Endothelial cell of umbilical vein (primary cell): ENCODE data around the gene POLR2H. TPM values are rescaled to one million over a fixed set of nuclear protein-coding genes. Genes with fewer than 3 reads are reported as not detected.

ENCODE experiments used
- BruUV-seq: library from RNA; stranded (reverse); fragments of 400-500 nt; replicated peaks from 2 replicates; lab custom pipeline; 2021; lab: Mats Ljungman, UMichigan
- CTCF ChIA-PET: fragments of 300-600, 350-600 bp; sonication (Branson Sonifier 250); formaldehyde crosslinking; loops from one replicate; lab custom pipeline; 2021; ENCODE audit warnings: antibody characterized with exemption, inconsistent platforms; lab: Charles Lee
- POLR2A ChIA-PET: fragments of 300-600, 350-600 bp; sonication (Branson Sonifier 250); formaldehyde crosslinking; loops from one replicate; lab custom pipeline; 2021; ENCODE audit warnings: antibody characterized with exemption, inconsistent platforms; lab: Charles Lee
- DNase-seq: peaks from one replicate; pipeline ENCODE4 v3.0.0-alpha.2; 2011; ENCODE audit warnings: low read depth, low spot score
- FAIRE-seq: peaks from 2 replicates; lab custom pipeline; 2011; peaks lifted over from hg19 to GRCh38; lab: Jason Lieb, UNC
- H2AFZ ChIP-seq: 2 replicates; pipeline ENCODE4 v1.6.0; 2012; ENCODE audit warnings: low read depth, low read length, control low read depth, inconsistent platforms
- H3K27ac ChIP-seq: 2 replicates; pipeline ENCODE4 v1.5.1; 2011; ENCODE audit warnings: low read depth, mild to moderate bottlenecking, control low read depth, low read length, moderate library complexity; ENCODE audit not compliant: insufficient read depth
- H3K27me3 ChIP-seq, 2 experiments: 2 replicates each; pipeline versions ENCODE4 v1.6.0 to v1.6.1; 2011; ENCODE audit warnings: low read length in 2 of 2, mixed read lengths in 1 of 2; ENCODE audit not compliant: control insufficient read depth in 2 of 2, insufficient read depth in 2 of 2
- H3K36me3 ChIP-seq, 2 experiments: 2 replicates in 1 of 2; 3 replicates in 1 of 2; pipeline ENCODE4 v1.5.1; 2011; ENCODE audit warnings: low read length in 2 of 2, mild to moderate bottlenecking in 1 of 2, moderate library complexity in 1 of 2; ENCODE audit not compliant: control insufficient read depth in 2 of 2, insufficient read depth in 2 of 2; ENCODE audit errors: extremely low read depth in 1 of 2
- H3K4me1 ChIP-seq: 3 replicates; pipeline ENCODE4 v1.5.1; 2011; ENCODE audit warnings: mild to moderate bottlenecking, low read length; ENCODE audit not compliant: control insufficient read depth, insufficient read depth; ENCODE audit errors: extremely low read depth
- H3K4me2 ChIP-seq: 2 replicates; pipeline ENCODE4 v1.6.1; 2011; ENCODE audit warnings: low read length, control low read depth, mixed read lengths; ENCODE audit not compliant: insufficient read depth
- H3K4me3 ChIP-seq, 3 experiments: fragments of 200-600 bp in 1 of 3; sonication (generic), shearing (Covaris generic) in 1 of 3; replicated peaks in 1 of 3; 2 replicates each; pipeline ENCODE4 v1.5.1; 2011 to 2016; ENCODE audit warnings: control low read depth in 3 of 3, low read length in 3 of 3, mild to moderate bottlenecking in 2 of 3, inconsistent platforms in 1 of 3, low read depth in 1 of 3, moderate library complexity in 1 of 3; ENCODE audit not compliant: insufficient read depth in 1 of 3
- H3K79me2 ChIP-seq: 2 replicates; pipeline ENCODE4 v1.6.0; 2012; ENCODE audit warnings: low read length, inconsistent platforms; ENCODE audit not compliant: control insufficient read depth, insufficient read depth
- H3K9ac ChIP-seq: replicated peaks from 2 replicates; pipeline ENCODE3; 2011; ENCODE audit warnings: low read length, control low read depth; ENCODE audit not compliant: insufficient read depth; ENCODE audit errors: extremely low read depth
- H3K9me1 ChIP-seq: replicated peaks from 3 replicates; pipeline ENCODE4 v1.6.0; 2011; ENCODE audit warnings: mild to moderate bottlenecking, low read length; ENCODE audit not compliant: control insufficient read depth, insufficient read depth; ENCODE audit errors: extremely low read depth
- H3K9me3 ChIP-seq: replicated peaks from 2 replicates; pipeline ENCODE4 v1.5.1; 2012; ENCODE audit warnings: low read length, inconsistent platforms; ENCODE audit not compliant: control insufficient read depth, insufficient read depth
- H4K20me1 ChIP-seq: replicated peaks from 2 replicates; pipeline ENCODE3; 2011; ENCODE audit warnings: mild to moderate bottlenecking, low read length; ENCODE audit not compliant: control insufficient read depth, insufficient read depth; ENCODE audit errors: extremely low read depth
- CTCF ChIP-seq, 2 donors: IDR thresholded peaks; 1 replicate in 1 of 2; 2 replicates in 1 of 2; pipeline ENCODE4 v1.5.1; 2011; ENCODE audit warnings: low read length in 2 of 2, mild to moderate bottlenecking in 2 of 2, moderate library complexity in 2 of 2, control low read depth in 1 of 2, inconsistent platforms in 1 of 2, low read depth in 1 of 2; ENCODE audit not compliant: insufficient read depth in 1 of 2; ENCODE audit errors: extremely low read depth in 1 of 2
- EZH2 ChIP-seq: IDR thresholded peaks from 2 replicates; pipeline ENCODE4 v1.6.1; 2012; ENCODE audit warnings: borderline replicate concordance, low read depth, mild to moderate bottlenecking, moderate library complexity, low read length, inconsistent platforms; ENCODE audit not compliant: severe bottlenecking
- FOS ChIP-seq: IDR thresholded peaks from 2 replicates; pipeline ENCODE4 v1.6.1; 2011; ENCODE audit warnings: mild to moderate bottlenecking, low read length, moderate library complexity, borderline replicate concordance; ENCODE audit not compliant: insufficient read depth
- GATA2 ChIP-seq: IDR thresholded peaks from 2 replicates; pipeline ENCODE4 v1.7.0; 2011; ENCODE audit warnings: low read depth, mild to moderate bottlenecking, moderate library complexity, mixed read lengths, low read length; ENCODE audit not compliant: insufficient read length, insufficient read depth
- MAX ChIP-seq: IDR thresholded peaks from 2 replicates; pipeline ENCODE4 v1.6.1; 2011; ENCODE audit not compliant: insufficient read depth, insufficient read length
- MYC ChIP-seq: IDR thresholded peaks from one replicate; pipeline ENCODE4 v1.6.1; 2011; ENCODE audit warnings: mild to moderate bottlenecking, low read depth, low read length
- POLR2A ChIP-seq: IDR thresholded peaks from 2 replicates; pipeline ENCODE4 v1.6.1; 2012; ENCODE audit warnings: low read depth, mild to moderate bottlenecking, control low read depth, low read length
- POLR2AphosphoS5 ChIP-seq: IDR thresholded peaks from 2 replicates; pipeline ENCODE4 v1.6.1; 2012; ENCODE audit warnings: low read depth, mild to moderate bottlenecking, control low read depth, low read length, moderate library complexity; ENCODE audit not compliant: insufficient read depth
- dilution Hi-C: fragments of 300-500 bp; cut with MboI; formaldehyde crosslinking; loops from one replicate; pipeline ENCODE4 v1.15.0; 2019; ENCODE audit warnings: low sequenced_read_pairs; ENCODE audit not compliant: extremely low pct_ligation_motif_present
- intact Hi-C: fragments of 100-400 bp; cut with micrococcal nuclease; formaldehyde crosslinking; loops from one replicate; pipeline ENCODE4 v1.10.0; 2022
- polyA plus RNA-seq, 4 experiments: library from polyadenylated mRNA; depleted of rRNA in 3 of 4; stranded (reverse) in 3 of 4; unstranded in 1 of 4; fragments of >200 nt; gene quantifications; 2 replicates each; pipeline versions ENCODE4 v1.2.1 to v1.2.3, GENCODE V29; 2011 to 2012; ENCODE audit warnings: missing spikeins in 1 of 4
- total RNA-seq: library from RNA; stranded (reverse); gene quantifications from 2 replicates; pipeline ENCODE4 v1.2.3, GENCODE V29; 2021

Gene POLR2H
- total and polyA plus RNA-seq, 2 donors (not counting 3 experiments of a cell fraction or from before 2014, with no cell fraction given): 89.0 to 276 TPM

- Histone ChIP-seq H3K9me1 (no peaks in the 10 kb centered on the region), H2AFZ (no peak within 1 kb of the TSS), H3K36me3 (no peaks in the 10 kb centered on the region), H3K4me1 (peaks cover 10% of the 10 kb centered on the region), H3K79me2 (no peaks in the 10 kb centered on the region), H3K9ac (no peak within 1 kb of the TSS), H3K9me3 (no peaks in the 10 kb centered on the region), H4K20me1 (no peaks in the 10 kb centered on the region), H3K27me3 (peaks cover 44 to 53% of the 10 kb centered on the region in 2 experiments), H3K27ac (no peak within 1 kb of the TSS), H3K4me3 (peak within 1 kb of the TSS in 1 of 3 experiments; percentile 10), H3K4me2 (peak within 1 kb of the TSS; percentile 49)
- no peak for DNase-seq
- no TSS peak for BruUV-seq
- TF ChIP-seq EZH2 (peak; percentile 45), MYC (no peak)
- ChIA-PET CTCF (interaction anchor here (3.0 kb wide), 1 partner anchor 8 kb away, joined by 21 read pairs; no protein-coding TSS in a partner anchor), POLR2A (no interaction called here)
- FAIRE-seq: no peak
- dilution Hi-C loops (no loop called here), intact Hi-C loops (loop anchor here (5.0 to 10.0 kb wide), 2 partner anchors 357 to 395 kb away; no protein-coding TSS in a partner anchor)
These were observed 18.1 kb downstream of the POLR2H start, which contains the start of gene CHRD for GRCh38 chr3:184379358-184380184. CHRD (plus strand) TSS chr3:184380054; CDS start chr3:184380319, 265 bp downstream.

- CTCF ChIA-PET: interaction anchor here (3.0 kb wide), 1 partner anchor 9 kb away, joined by 21 read pairs; no protein-coding TSS in a partner anchor
- H3K79me2 ChIP-seq: no peaks in the 10 kb centered on the region
- H3K9ac ChIP-seq: no peak overlapping the region
- POLR2A ChIA-PET: no interaction called here
- FAIRE-seq (no peak), DNase-seq (no peak)
- peaks cover 45 to 51% of the 10 kb centered on the region in 2 experiments for H3K27me3 ChIP-seq
- no peaks in the 10 kb centered on the region for H3K9me3 ChIP-seq
- no TSS peak for BruUV-seq
- no peak overlapping the region for H3K27ac ChIP-seq
- intact Hi-C loops (loop anchor here (5.0 kb wide), 1 partner anchor 358 kb away; no protein-coding TSS in a partner anchor), dilution Hi-C loops (no loop called here)
- peaks cover 10% of the 10 kb centered on the region for H3K4me1 ChIP-seq
- TF ChIP-seq GATA2: no peak
- TF ChIP-seq MYC: no peak
- no peak for TF ChIP-seq POLR2A
- no peak for TF ChIP-seq EZH2
- no peak for TF ChIP-seq FOS
- no peak for TF ChIP-seq MAX
- TF ChIP-seq POLR2AphosphoS5: no peak
- no peak for TF ChIP-seq CTCF (IDR thresholded peaks at IDR 0.05; ENCODE audit: extremely low read depth in 1 of 2, insufficient read depth in 1 of 2, low read depth in 1 of 2, low read length in 2 of 2)
- H3K4me2 ChIP-seq: no peak overlapping the region
- no peaks in the 10 kb centered on the region for H4K20me1 ChIP-seq
- H3K4me3 ChIP-seq: peak overlapping the region in 1 of 3 experiments; percentile 10
- no peak overlapping the region for H2AFZ ChIP-seq
- H3K36me3 ChIP-seq: no peaks in the 10 kb centered on the region
- no peaks in the 10 kb centered on the region for H3K9me1 ChIP-seq
These were observed 18.7 kb downstream of the POLR2H start for GRCh38 chr3:184380185-184380626.
